ENCODE data around the gene TOB1. TPM values are rescaled to one million over a fixed set of nuclear protein-coding genes. Genes with fewer than 3 reads are reported as not detected.
"Not testable (repeated sequence)": the region's sequence is repeated elsewhere in the genome, so short reads cannot be mapped to it uniquely, and the experiment has no call there.

The TOB1 gene
- polyA plus RNA-seq, 1 of the 3 experiments (the other 2 are of a cell fraction): 19.3 TPM

- no peak overlapping the region for H3K4me2 ChIP-seq
- H3K27ac ChIP-seq (ENCODE audit: low read depth in 2 of 2, low read length in 1 of 2): no peak overlapping the region
- no peaks in the 10 kb centered on the region for H3F3A ChIP-seq (replicated peaks; ENCODE audit: insufficient read depth)
- no peaks in the 10 kb centered on the region for H4K20me1 ChIP-seq (ENCODE audit: insufficient read depth)
- H3K9ac ChIP-seq: no peak overlapping the region
- no peaks in the 10 kb centered on the region for H3K9me2 ChIP-seq
- H3K4me1 ChIP-seq (ENCODE audit: control insufficient read depth in 1 of 2, insufficient read depth in 2 of 2, low read depth in 1 of 2, low read length in 1 of 2): peaks cover 0 to 5% of the 10 kb centered on the region in 2 experiments; a peak in 1 of 4 replicates
- POLR2A ChIA-PET: interaction anchor here (1.6 kb wide), 1 partner anchor 11 kb away, joined by 6 read pairs; the partner anchor contains the start of gene TOB1
- H3K27me3 ChIP-seq (ENCODE audit: insufficient read depth): no peaks in the 10 kb centered on the region
- H3K4me3 ChIP-seq (ENCODE audit: low read depth in 2 of 2, low read length in 1 of 2): no peak overlapping the region
- no peaks in the 10 kb centered on the region for H3K36me3 ChIP-seq (replicated peaks in 1 of 2; ENCODE audit: control insufficient read depth in 1 of 2, insufficient read depth in 2 of 2, low read length in 1 of 2)
- TF ChIP-seq GABPA (IDR thresholded peaks at IDR 0.05; ENCODE audit: low read depth) (no peak), NFIC (IDR thresholded peaks at IDR 0.05; ENCODE audit: borderline replicate concordance) (no peak), RXRA (IDR thresholded peaks at IDR 0.05; ENCODE audit: borderline replicate concordance, low read depth) (no peak), TAF1 (IDR thresholded peaks at IDR 0.05; ENCODE audit: borderline replicate concordance, low read depth, low read length) (no peak), YY1 (IDR thresholded peaks at IDR 0.05; ENCODE audit: low read depth) (no peak), NRF1 (IDR thresholded peaks at IDR 0.05; ENCODE audit: low read depth, low read length) (no peak), TCF12 (IDR thresholded peaks at IDR 0.05) (no peak), ELF1 (IDR thresholded peaks at IDR 0.05) (no peak), RCOR1 (IDR thresholded peaks at IDR 0.05; ENCODE audit: low read length) (no peak), SMC3 (IDR thresholded peaks at IDR 0.05; ENCODE audit: low read depth, low read length) (no peak), MXI1 (IDR thresholded peaks at IDR 0.05; ENCODE audit: low read depth, low read length) (no peak), MEF2A (IDR thresholded peaks at IDR 0.05; ENCODE audit: borderline replicate concordance, low read depth) (no peak), TEAD4 (IDR thresholded peaks at IDR 0.05; ENCODE audit: borderline replicate concordance, insufficient read depth) (no peak)
- TF ChIP-seq, protein P1, sequence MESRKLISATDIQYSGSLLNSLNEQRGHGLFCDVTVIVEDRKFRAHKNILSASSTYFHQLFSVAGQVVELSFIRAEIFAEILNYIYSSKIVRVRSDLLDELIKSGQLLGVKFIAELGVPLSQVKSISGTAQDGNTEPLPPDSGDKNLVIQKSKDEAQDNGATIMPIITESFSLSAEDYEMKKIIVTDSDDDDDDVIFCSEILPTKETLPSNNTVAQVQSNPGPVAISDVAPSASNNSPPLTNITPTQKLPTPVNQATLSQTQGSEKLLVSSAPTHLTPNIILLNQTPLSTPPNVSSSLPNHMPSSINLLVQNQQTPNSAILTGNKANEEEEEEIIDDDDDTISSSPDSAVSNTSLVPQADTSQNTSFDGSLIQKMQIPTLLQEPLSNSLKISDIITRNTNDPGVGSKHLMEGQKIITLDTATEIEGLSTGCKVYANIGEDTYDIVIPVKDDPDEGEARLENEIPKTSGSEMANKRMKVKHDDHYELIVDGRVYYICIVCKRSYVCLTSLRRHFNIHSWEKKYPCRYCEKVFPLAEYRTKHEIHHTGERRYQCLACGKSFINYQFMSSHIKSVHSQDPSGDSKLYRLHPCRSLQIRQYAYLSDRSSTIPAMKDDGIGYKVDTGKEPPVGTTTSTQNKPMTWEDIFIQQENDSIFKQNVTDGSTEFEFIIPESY (IDR thresholded peaks at IDR 0.05; ENCODE audit: borderline replicate concordance, low read depth): no peak
- TF ChIP-seq, protein P2, sequence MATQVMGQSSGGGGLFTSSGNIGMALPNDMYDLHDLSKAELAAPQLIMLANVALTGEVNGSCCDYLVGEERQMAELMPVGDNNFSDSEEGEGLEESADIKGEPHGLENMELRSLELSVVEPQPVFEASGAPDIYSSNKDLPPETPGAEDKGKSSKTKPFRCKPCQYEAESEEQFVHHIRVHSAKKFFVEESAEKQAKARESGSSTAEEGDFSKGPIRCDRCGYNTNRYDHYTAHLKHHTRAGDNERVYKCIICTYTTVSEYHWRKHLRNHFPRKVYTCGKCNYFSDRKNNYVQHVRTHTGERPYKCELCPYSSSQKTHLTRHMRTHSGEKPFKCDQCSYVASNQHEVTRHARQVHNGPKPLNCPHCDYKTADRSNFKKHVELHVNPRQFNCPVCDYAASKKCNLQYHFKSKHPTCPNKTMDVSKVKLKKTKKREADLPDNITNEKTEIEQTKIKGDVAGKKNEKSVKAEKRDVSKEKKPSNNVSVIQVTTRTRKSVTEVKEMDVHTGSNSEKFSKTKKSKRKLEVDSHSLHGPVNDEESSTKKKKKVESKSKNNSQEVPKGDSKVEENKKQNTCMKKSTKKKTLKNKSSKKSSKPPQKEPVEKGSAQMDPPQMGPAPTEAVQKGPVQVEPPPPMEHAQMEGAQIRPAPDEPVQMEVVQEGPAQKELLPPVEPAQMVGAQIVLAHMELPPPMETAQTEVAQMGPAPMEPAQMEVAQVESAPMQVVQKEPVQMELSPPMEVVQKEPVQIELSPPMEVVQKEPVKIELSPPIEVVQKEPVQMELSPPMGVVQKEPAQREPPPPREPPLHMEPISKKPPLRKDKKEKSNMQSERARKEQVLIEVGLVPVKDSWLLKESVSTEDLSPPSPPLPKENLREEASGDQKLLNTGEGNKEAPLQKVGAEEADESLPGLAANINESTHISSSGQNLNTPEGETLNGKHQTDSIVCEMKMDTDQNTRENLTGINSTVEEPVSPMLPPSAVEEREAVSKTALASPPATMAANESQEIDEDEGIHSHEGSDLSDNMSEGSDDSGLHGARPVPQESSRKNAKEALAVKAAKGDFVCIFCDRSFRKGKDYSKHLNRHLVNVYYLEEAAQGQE (IDR thresholded peaks at IDR 0.05; ENCODE audit: low read depth, low read length): no peak
- TF ChIP-seq, protein P3, sequence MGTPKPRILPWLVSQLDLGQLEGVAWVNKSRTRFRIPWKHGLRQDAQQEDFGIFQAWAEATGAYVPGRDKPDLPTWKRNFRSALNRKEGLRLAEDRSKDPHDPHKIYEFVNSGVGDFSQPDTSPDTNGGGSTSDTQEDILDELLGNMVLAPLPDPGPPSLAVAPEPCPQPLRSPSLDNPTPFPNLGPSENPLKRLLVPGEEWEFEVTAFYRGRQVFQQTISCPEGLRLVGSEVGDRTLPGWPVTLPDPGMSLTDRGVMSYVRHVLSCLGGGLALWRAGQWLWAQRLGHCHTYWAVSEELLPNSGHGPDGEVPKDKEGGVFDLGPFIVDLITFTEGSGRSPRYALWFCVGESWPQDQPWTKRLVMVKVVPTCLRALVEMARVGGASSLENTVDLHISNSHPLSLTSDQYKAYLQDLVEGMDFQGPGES (IDR thresholded peaks at IDR 0.05; ENCODE audit: low read depth, low read length): no peak
- CTCF ChIA-PET: interaction anchor here (1.0 to 1.6 kb wide), 3 partner anchors 10 to 19 kb away, joined by 3 to 7 read pairs (median 4); no protein-coding TSS in a partner anchor
- H3K9me3 ChIP-seq: 0 out of 2 replicates have a peak, but pooled peaks cover 4% of the 10 kb centered on the region
- 100% methylated on average over 1 of the region's 1 CpG for WGBS (ENCODE audit: low lambda C conversion rate)
- no peak overlapping the region for H2AFZ ChIP-seq (ENCODE audit: low read depth)
- H3K79me2 ChIP-seq (ENCODE audit: insufficient read depth): no peaks in the 10 kb centered on the region
- no peak for DNase-seq
Measured at GRCh38 chr17:50877838-50878237, 11.7 kb upstream of the TOB1 start.

DNA sequence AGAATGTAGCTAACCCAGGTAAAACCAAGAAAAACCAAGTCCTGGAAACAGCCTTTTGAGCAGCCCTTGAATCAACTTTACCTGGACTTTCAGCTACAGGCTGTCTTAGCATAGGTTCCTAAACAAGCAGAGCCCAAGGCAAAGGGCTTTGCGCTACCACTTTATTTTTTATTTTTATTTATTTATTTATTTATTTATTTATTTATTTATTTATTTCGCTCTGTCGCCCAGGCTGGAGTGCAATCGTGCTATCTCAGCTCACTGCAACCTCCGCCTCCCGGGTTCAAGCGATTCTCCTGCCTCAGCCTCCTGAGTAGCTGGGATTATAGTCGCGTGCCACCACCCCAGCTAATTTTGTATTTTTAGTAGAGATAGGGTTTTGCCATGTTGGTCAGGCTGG, 10.9 kb upstream of the TOB1 start:
- H4K20me1 ChIP-seq (ENCODE audit: insufficient read depth); H3K27me3 ChIP-seq (ENCODE audit: insufficient read depth); H3K4me3 ChIP-seq (ENCODE audit: low read depth in 2 of 2, low read length in 1 of 2); H3K79me2 ChIP-seq (ENCODE audit: insufficient read depth); H3K9me3 ChIP-seq; H2AFZ ChIP-seq (ENCODE audit: low read depth); DNase-seq; H3K9me2 ChIP-seq; H3K9ac ChIP-seq; H3K36me3 ChIP-seq (replicated peaks in 1 of 2; ENCODE audit: control insufficient read depth in 1 of 2, insufficient read depth in 2 of 2, low read length in 1 of 2); H3K27ac ChIP-seq (ENCODE audit: low read depth in 2 of 2, low read length in 1 of 2); H3F3A ChIP-seq (replicated peaks; ENCODE audit: insufficient read depth); H3K4me2 ChIP-seq: not testable (repeated sequence)
- 97% methylated on average over 9 of the region's 9 CpGs for WGBS (ENCODE audit: low lambda C conversion rate)
- H3K4me1 ChIP-seq (ENCODE audit: control insufficient read depth in 1 of 2, insufficient read depth in 2 of 2, low read depth in 1 of 2, low read length in 1 of 2): peaks cover 0 to 13% of the 10 kb centered on the region in 2 experiments; a peak in 1 of 4 replicates
- CTCF ChIA-PET: interaction anchor here (0.7 to 1.2 kb wide), 2 partner anchors 22 to 24 kb away, joined by 3 to 4 read pairs; no protein-coding TSS in a partner anchor
- POLR2A ChIA-PET: interaction anchor here (0.8 kb wide), 1 partner anchor 11 kb away, joined by 3 read pairs; the partner anchor contains the start of gene TOB1
